ENCODE measurements around the gene HEBP1.

HEBP1 gene

GRCh38 chr12:13028825-13029570 is 28.9 kb upstream of the HEBP1 start:
- no peak for ATAC-seq
- no peak for TF ChIP-seq ZFP30 (CRISPR knock-in tag; IDR thresholded peaks at IDR 0.05)

- no peak for TF ChIP-seq TSHZ2 (CRISPR knock-in tag; IDR thresholded peaks at IDR 0.05)
- TF ChIP-seq ARNTL (CRISPR knock-in tag; IDR thresholded peaks at IDR 0.05; ENCODE audit: borderline replicate concordance, low read depth) = no peak
- TF ChIP-seq CSRNP3 (CRISPR knock-in tag; IDR thresholded peaks at IDR 0.05) = no peak
- no peak for TF ChIP-seq ZC3H10 (CRISPR knock-in tag; IDR thresholded peaks at IDR 0.05)
- no peak for TF ChIP-seq ISL1 (CRISPR knock-in tag; IDR thresholded peaks at IDR 0.05)
- no peak for TF ChIP-seq ESRRG (CRISPR knock-in tag; IDR thresholded peaks at IDR 0.05)
- TF ChIP-seq ZNF8 (CRISPR knock-in tag; IDR thresholded peaks at IDR 0.05) = no peak
- no peak for TF ChIP-seq RARB (CRISPR knock-in tag; IDR thresholded peaks at IDR 0.05)
- no peak for TF ChIP-seq BACH2 (CRISPR knock-in tag; IDR thresholded peaks at IDR 0.05; ENCODE audit: borderline replicate concordance)
- TF ChIP-seq ZFP30 (CRISPR knock-in tag; IDR thresholded peaks at IDR 0.05) = no peak
- no peak for TF ChIP-seq ZNF565 (CRISPR knock-in tag; conservative IDR thresholded peaks at IDR 0.05; ENCODE audit: low read depth)
- no peak for TF ChIP-seq OSR1 (CRISPR knock-in tag; IDR thresholded peaks at IDR 0.05)
- TF ChIP-seq POU6F1 (CRISPR knock-in tag; IDR thresholded peaks at IDR 0.05; ENCODE audit: borderline replicate concordance, low read depth) = no peak
- TF ChIP-seq ZFP3 (CRISPR knock-in tag; IDR thresholded peaks at IDR 0.05) = no peak
- no peak for TF ChIP-seq PPARA (CRISPR knock-in tag; IDR thresholded peaks at IDR 0.05; ENCODE audit: borderline replicate concordance)
- no peak for TF ChIP-seq CREB5 (CRISPR knock-in tag; IDR thresholded peaks at IDR 0.05; ENCODE audit: low read depth)
- no peak for TF ChIP-seq PATZ1 (CRISPR knock-in tag; IDR thresholded peaks at IDR 0.05; ENCODE audit: borderline replicate concordance)
- TF ChIP-seq CSDC2 (CRISPR knock-in tag; IDR thresholded peaks at IDR 0.05) = no peak
- TF ChIP-seq ZNF70 (CRISPR knock-in tag; IDR thresholded peaks at IDR 0.05) = no peak
- ATAC-seq = no peak
Observed at GRCh38 chr12:13027508-13027907, 27.4 kb upstream of the HEBP1 start.

GRCh38 chr12:13027032-13027431 is 27.0 kb upstream of the HEBP1 start:
- TF ChIP-seq ZFP30 (CRISPR knock-in tag; IDR thresholded peaks at IDR 0.05) (no peak), POU6F1 (CRISPR knock-in tag; IDR thresholded peaks at IDR 0.05; ENCODE audit: borderline replicate concordance, low read depth) (no peak), SNAI2 (CRISPR knock-in tag; IDR thresholded peaks at IDR 0.05) (no peak), TCF4 (CRISPR knock-in tag; IDR thresholded peaks at IDR 0.05; ENCODE audit: borderline replicate concordance) (no peak), ESRRG (CRISPR knock-in tag; IDR thresholded peaks at IDR 0.05) (no peak), RARB (CRISPR knock-in tag; IDR thresholded peaks at IDR 0.05) (no peak), ZNF565 (CRISPR knock-in tag; conservative IDR thresholded peaks at IDR 0.05; ENCODE audit: low read depth) (no peak), ZNF70 (CRISPR knock-in tag; IDR thresholded peaks at IDR 0.05) (no peak), CSRNP3 (CRISPR knock-in tag; IDR thresholded peaks at IDR 0.05) (no peak), PATZ1 (CRISPR knock-in tag; IDR thresholded peaks at IDR 0.05; ENCODE audit: borderline replicate concordance) (no peak), ARNTL (CRISPR knock-in tag; IDR thresholded peaks at IDR 0.05; ENCODE audit: borderline replicate concordance, low read depth) (no peak), CSDC2 (CRISPR knock-in tag; IDR thresholded peaks at IDR 0.05) (no peak), ISL1 (CRISPR knock-in tag; IDR thresholded peaks at IDR 0.05) (no peak), TOX (CRISPR knock-in tag; IDR thresholded peaks at IDR 0.05; ENCODE audit: borderline replicate concordance) (no peak)
- no peak for ATAC-seq
